GM18517 (cell line): ENCODE results near the gene SLC31A1.
"Not testable (repeated sequence)": the region's sequence is repeated elsewhere in the genome, so short reads cannot be mapped to it uniquely, and the experiment has no call there.

Source experiments
- ATAC-seq: cut with Tn5 transposase; IDR thresholded peaks from one replicate; pipeline ENCODE4 v1.9.1; 2021; ENCODE audit warnings: mild to moderate bottlenecking, moderate library complexity; ENCODE audit not compliant: unreplicated experiment

The SLC31A1 gene

DNA sequence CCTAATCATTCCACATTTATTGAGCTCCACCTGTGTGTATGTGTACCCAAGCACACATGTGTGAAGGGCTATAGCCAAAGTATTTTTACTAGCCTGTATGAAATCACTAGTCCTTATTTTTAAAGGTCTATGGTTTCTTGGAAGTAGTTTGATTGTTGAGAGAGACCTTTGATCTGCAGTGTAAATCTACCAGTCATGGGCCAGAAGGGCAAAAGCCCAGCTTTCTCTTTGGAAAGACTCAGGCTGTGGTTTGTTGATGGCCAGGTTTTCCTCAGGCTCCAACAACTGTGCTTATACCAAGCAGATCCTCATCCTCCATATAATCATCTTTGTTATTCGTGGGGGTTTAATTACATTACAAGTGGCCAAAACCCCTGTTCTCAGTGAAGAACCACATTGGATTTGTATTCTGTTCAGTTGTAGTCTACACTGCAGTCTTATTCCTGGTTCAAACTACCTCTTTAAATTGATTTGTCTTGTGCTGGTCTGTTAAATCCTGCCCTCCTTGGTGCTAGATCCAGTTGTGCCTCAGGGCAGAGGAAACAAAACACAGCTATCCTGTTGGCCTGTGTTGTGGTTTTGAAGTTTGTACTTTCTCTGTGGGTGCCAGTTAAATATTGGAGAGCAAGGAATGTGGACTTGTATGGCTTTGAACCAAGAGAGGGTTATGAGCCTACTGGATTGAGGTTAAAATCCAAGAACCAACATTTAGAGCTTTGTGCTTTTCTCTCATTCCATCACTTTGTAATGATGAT lies 40.8 kb downstream of the SLC31A1 start:
- ATAC-seq = no peak

DNA sequence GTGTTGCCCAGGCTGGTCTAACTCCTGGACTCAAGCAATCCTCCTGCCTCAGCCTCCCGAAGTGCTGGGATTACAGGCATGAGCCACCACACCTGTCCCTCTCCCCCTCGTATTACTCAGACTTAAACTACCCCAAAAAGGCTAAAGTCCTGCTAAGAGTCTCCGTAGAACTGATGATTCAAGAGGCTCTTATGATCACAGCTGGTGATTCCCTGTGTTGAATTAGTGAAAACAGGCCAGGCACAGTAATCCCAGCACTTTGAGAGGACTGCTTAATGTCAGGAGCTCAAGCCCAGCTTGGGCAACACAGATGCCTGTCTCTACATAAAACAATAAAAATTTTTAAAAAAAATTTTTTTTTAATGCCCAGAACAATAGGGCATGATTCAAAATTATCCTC lies 44.8 kb downstream of the SLC31A1 start:
- no peak for ATAC-seq

GRCh38 chr9:113267911-113268566 lies 46.7 kb downstream of the SLC31A1 start:
- no peak for ATAC-seq

- ATAC-seq = no peak
Observed at GRCh38 chr9:113269355-113269754, 48.0 kb downstream of the SLC31A1 start.

- ATAC-seq = no peak
Observed at GRCh38 chr9:113269871-113270270, 48.5 kb downstream of the SLC31A1 start.

DNA sequence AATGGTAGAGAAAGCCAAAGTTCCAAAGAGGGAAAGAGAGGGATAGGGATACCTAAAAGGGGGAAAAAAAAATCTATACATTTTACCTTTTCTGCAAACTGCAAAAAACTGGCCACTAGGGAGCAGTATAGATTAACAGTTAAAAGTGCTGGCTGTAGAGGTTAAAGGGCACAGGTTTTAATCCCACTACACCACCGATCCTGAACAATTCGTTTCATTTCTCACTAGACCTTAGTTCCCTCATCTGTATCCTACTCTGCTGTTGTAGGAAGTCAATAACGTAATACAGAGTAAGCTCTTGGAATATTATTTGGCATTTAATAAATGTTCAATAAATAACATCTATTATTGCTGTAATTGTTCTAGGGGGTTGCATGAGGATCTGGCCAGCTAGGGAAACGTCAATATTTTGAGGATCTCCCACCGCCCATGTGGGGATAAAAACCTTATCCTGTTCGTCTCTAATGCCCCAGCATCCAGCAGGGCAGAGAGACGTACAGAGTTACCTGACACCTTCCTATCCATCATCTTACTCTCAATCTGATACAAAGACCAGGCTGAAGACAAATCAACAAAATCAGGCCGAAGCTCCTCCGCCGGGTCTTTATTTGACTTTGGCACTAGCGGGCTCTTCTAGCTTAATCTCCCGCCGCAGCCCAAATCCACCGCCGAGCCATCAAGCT lies 53.3 kb downstream of the SLC31A1 start:
- ATAC-seq = peak; percentile 37

DNA sequence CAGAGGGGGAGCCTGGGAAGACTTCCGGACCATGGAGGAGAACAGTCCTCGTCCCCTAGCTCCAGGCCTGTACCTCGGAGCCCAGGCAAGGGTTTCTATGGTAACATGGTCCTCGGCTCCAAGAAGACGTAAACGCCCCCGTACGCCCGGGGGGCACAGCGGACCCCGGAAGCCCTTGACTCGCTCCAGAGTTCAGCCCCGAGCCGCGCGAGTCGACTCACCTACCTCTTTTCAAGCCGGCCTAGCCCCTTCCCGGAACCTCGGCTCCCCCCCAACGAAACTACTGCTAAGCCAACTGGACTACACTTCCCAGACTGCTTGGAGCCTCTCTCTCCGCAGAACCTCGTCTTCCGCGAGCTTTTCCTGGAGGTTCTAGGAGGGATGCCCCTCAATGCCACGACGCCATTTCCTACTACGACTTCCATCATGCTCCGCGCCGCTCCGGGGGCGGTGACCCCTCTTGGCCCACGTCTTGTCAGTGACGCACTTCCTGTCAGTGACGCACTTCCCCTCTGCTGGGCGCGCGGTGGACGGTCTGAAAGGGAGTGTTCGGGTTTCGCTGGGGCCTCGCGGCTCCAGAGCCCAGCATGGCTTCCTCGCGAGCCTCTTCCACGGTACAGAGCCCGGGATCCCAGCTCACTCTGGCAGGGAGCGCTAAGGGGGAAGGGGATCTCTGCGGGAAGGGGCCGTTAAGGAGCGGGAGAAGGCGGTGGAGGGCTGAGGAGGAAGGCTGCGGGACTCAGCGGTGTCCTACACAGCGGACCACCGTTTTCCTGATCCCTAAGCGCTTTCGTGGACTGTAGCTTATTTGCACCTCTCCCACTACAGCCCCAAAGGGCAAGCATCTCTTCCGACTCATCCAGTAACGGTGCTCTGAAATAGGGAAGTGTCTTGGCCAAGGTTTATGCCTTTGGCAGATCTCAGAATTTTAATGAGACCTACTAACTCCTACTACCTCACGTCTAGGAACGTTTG lies 54.1 kb downstream of the SLC31A1 start, which contains the start of the genes CDC26 and PRPF4:
Gene CDC26 (minus strand): TSS at position 416 of the 975 bp plus-strand sequence. CDS start 3,065 bp downstream, outside the sequence.
Gene PRPF4 (plus strand): TSS at position 502 of the 975 bp plus-strand sequence. CDS start 86 bp downstream, at position 588.
- ATAC-seq = peak; percentile 95

- no peak for ATAC-seq
Observed at GRCh38 chr9:113278840-113279239, 57.5 kb downstream of the SLC31A1 start.

GRCh38 chr9:113281356-113281755 lies 60.0 kb downstream of the SLC31A1 start:
- ATAC-seq = no peak

- no peak for ATAC-seq
Observed at GRCh38 chr9:113289091-113289490, 67.7 kb downstream of the SLC31A1 start.

- no peak for ATAC-seq
Observed at GRCh38 chr9:113290052-113290607, 68.8 kb downstream of the SLC31A1 start.

- no peak for ATAC-seq
Observed at GRCh38 chr9:113293285-113293878, 72.0 kb downstream of the SLC31A1 start.

DNA sequence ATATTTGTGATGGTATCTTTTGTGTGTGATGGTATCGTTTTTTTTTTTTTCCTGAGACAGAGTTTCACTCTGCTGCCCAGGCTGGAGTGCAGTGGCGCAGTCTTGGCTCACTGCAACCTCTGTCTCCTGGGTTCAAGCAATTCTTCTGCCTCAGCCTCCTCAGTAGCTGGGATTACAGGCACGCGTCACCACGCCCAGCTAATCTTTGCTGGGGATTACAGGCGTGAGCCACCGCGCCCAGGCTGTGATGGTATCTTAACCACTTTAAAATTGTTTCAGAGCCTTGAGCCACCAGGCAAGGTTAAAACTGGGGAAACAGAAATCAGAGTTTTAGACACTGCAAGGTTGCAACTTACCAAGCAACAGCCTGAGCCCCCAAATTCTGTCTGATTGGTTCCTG lies 74.9 kb downstream of the SLC31A1 start:
- not testable (repeated sequence) for ATAC-seq

- ATAC-seq = no peak
Observed at GRCh38 chr9:113296796-113297558, 75.6 kb downstream of the SLC31A1 start.

DNA sequence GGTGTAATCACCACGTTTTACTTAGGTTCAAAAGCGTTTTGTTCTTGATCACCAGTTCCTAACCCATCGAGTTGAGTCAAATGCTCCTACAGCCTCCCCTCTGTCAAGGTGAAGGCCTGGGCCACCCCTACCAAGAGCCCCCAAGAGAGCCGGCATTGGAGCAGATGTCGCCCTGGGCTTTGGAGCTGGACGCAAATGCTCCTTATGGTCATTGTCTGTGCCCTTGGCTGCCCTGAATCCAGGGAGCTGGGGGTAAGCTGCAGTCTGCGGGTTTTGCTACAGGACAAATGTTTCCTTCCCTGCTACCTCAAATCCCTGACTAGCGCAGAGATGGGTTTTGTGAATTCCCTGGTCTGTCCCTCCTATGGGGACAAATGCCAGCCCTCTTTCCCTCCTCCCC lies 77.0 kb downstream of the SLC31A1 start:
- ATAC-seq = no peak

DNA sequence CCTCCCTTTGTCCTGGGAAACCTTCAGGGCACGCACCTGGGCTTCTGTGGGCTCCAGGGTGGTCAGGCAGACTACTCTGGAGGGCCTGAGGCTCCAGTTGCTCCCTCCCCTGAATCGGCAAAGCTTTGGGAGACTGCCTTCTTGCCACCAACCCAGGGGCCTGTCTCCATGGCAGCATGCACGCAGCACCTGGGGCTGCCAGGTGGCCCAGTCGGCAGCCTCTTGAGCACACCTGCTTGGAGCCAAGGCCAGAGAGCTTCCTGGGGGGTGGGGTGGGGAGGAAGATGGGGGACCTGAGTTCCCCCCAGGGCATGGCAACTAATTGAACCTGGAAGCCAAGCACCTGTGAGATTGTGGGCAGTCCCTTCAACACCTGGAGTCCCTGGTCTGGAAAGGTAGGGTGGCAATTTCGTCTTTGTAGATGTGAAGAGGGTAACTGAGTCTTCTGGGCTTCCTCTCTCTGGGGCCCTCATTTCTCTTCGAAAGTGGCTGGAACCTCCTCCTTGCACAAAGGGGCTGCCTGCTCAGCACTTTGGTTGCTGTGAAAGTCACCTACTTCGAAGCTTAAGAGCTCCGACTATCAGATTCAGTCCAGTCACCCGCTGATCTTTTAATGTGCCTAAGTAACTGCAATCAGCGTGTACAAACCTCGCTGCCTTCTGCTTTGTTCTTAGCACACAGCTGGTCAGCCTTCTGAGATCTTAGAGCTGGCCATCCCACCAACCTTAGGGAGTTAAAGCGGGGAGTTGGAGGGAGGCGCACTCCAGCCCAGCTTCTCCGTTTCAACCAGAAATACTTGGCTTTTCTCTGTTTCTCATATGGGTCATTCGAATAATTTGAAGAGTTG lies 77.8 kb downstream of the SLC31A1 start:
- no peak for ATAC-seq

GRCh38 chr9:113299800-113300292 lies 78.5 kb downstream of the SLC31A1 start:
- no peak for ATAC-seq

DNA sequence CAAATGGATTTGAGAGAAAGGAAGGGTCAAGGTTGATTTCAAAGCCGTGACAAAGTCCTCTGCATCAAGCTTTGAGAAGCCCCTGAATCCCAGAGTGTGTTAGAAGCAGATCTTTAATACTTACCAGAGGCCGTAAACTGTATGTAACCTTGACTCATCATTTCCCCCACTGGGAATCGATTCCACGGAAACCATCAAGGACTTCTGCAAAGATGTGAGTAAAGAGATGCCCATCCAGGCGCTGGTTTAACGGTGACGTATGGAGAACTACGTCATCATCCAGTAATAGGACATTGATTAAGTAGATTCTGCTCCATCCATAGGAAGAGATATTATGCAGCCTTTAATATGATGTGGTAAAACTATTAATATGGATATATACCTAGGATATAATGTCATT lies 80.2 kb downstream of the SLC31A1 start:
- ATAC-seq = no peak
